GM19193 (cell line): ENCODE measurements around the gene SYTL3.

ENCODE experiments used
- POLR2A ChIP-seq: IDR thresholded peaks from 4 replicates; pipeline ENCODE4 v1.6.1; 2011; ENCODE audit not compliant: insufficient read depth, insufficient read length; ENCODE audit errors: extremely low read depth

Gene SYTL3

DNA sequence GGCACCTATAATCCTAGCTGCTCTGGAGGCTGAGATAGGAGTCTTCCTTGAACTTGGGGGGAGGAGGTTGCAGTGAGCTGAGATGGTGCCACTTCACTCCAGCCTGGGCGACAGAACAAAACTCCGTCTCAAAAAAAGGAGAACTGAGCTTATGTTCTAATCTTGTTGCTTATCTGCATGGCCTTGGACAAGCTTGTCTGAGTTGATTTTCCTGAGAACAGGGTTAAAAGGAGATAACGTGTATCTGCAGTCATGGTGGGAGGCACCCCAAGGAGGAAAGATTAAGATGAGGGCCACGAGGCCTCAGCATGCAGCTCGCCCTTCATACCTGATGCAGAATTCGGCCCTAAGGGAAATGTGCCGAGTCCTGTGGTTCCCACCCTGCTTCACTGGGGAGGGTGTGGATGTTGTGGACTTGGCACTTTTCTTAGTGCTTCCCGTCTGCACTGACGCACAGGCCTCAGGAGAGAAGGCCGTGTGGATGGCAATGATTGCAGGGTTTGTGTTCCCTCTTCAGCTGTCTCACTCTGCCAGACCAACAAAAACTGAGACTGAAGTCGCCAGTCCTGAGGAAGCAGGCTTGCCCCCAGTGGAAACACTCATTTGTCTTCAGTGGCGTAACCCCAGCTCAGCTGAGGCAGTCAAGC lies 113.1 kb downstream of the SYTL3 start:
- no peak for TF ChIP-seq POLR2A

GRCh38 chr6:158763434-158764182 lies 113.8 kb downstream of the SYTL3 start:
- TF ChIP-seq POLR2A, result no peak

DNA sequence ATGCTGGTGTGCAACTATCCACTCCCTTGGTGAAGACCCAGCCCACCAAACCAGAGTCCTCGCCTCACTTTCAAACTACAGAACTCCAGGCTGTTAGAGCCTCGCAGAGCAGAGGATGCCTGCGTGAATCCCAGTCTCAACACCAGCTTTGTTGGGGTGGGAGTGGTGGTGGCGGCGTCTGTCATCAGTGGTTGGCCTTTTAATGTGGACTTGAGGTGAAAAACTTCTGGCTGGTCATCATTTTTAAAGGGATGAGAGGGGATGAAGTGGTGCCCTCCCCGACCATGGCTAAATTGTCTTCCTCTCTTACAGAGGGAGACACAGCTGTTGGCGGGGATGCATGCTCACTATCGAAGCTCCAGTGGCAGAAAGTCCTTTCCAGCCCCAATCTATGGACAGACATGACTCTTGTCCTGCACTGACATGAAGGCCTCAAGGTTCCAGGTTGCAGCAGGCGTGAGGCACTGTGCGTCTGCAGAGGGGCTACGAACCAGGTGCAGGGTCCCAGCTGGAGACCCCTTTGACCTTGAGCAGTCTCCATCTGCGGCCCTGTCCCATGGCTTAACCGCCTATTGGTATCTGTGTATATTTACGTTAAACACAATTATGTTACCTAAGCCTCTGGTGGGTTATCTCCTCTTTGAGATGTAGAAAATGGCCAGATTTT lies 114.5 kb downstream of the SYTL3 start:
- peak; percentile 43 for TF ChIP-seq POLR2A

DNA sequence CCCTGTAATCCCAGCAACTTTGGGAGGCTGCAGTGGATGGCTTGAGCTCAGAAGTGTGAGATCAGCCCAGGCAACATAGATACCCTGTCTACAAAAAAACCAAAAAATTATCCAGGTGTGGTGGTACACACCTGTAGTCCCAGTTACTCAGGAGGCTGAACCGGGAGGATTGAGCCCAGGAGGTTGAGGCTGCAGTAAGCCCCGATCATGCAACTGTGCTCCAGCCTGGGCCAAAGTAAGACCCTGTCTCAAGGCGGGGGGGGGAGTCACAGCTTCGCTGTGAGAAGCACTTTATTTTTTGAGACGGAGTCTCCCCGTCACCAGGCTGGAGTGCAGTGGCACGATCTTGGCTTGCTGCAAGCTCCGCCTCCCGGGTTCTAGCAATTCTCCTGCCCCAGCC lies 115.1 kb downstream of the SYTL3 start:
- no peak for TF ChIP-seq POLR2A

- TF ChIP-seq POLR2A, result peak; percentile 10
Measured at GRCh38 chr6:158765499-158766068, 115.7 kb downstream of the SYTL3 start.

- TF ChIP-seq POLR2A, result no peak
Measured at GRCh38 chr6:158766621-158767455, 117.0 kb downstream of the SYTL3 start.

- no peak for TF ChIP-seq POLR2A
Measured at GRCh38 chr6:158767709-158768108, 117.9 kb downstream of the SYTL3 start.

- TF ChIP-seq POLR2A, result no peak
Measured at GRCh38 chr6:158768436-158768835, 118.6 kb downstream of the SYTL3 start.

DNA sequence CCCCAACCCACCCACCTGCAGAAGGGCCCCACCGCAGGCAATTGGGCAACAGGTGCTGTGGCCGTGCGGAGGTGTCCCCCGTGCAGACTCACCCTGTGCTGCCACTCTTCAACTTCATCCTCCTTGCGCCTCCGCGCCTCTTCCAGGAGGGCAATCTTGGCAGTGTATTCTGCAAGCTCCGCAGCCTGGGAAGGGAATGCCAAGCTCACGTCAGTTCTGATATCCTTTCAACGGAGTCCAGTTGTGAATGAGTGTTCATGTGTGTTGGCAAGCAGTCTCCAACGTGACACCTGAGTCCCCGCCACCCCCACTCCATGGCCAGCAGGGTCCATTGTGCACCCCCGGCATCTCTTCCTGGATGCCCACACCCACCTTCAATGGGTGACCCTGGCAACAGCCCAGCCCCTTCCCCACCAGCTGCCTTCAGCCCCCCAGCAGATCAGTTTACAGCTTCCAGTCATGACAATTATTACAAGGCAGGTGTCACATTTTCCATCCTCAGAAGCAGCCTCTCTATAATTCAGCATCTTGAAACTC lies 119.4 kb downstream of the SYTL3 start:
- no peak for TF ChIP-seq POLR2A

GRCh38 chr6:158769771-158770432 lies 120.0 kb downstream of the SYTL3 start:
- no peak for TF ChIP-seq POLR2A

- no peak for TF ChIP-seq POLR2A
Measured at GRCh38 chr6:158770533-158771330, 120.9 kb downstream of the SYTL3 start.

GRCh38 chr6:158771399-158772152 lies 121.7 kb downstream of the SYTL3 start:
- no peak for TF ChIP-seq POLR2A
